Activated naive CD4-positive, alpha-beta T cell treated with anti-CD3 and anti-CD28 coated beads, Interleukin-2, amount 10 ng/mL, durations not matched to agents 7 days and 5 days (primary cell): ENCODE measurements around the gene CFAP92.

Experiments
- CTCF ChIA-PET: fragments of 350-600 bp; sonication (Branson Sonifier 250); formaldehyde crosslinking; loops from one replicate; lab custom pipeline; 2021; ENCODE audit warnings: antibody characterized with exemption; lab: Charles Lee
- DNase-seq: peaks from one replicate; pipeline ENCODE4 v3.0.0-alpha.2; 2020
- H3K27ac Mint-ChIP-seq: one replicate; pipeline ENCODE4 v1.8.0; 2021; ENCODE audit warnings: mild to moderate bottlenecking, moderate library complexity, mixed read lengths
- H3K27me3 Mint-ChIP-seq: one replicate; pipeline ENCODE4 v1.8.0; 2021; ENCODE audit warnings: mild to moderate bottlenecking, mixed read lengths
- H3K36me3 Mint-ChIP-seq: one replicate; pipeline ENCODE4 v1.8.0; 2021; ENCODE audit warnings: mixed read lengths
- H3K4me1 Mint-ChIP-seq: one replicate; pipeline ENCODE4 v1.8.0; 2021; ENCODE audit warnings: mixed read lengths
- H3K4me3 Mint-ChIP-seq: one replicate; pipeline ENCODE4 v1.8.0; 2021; ENCODE audit warnings: mild to moderate bottlenecking, moderate library complexity, mixed read lengths
- H3K9me3 Mint-ChIP-seq: one replicate; pipeline ENCODE4 v1.8.0; 2021; ENCODE audit warnings: mixed read lengths

Gene CFAP92

DNA sequence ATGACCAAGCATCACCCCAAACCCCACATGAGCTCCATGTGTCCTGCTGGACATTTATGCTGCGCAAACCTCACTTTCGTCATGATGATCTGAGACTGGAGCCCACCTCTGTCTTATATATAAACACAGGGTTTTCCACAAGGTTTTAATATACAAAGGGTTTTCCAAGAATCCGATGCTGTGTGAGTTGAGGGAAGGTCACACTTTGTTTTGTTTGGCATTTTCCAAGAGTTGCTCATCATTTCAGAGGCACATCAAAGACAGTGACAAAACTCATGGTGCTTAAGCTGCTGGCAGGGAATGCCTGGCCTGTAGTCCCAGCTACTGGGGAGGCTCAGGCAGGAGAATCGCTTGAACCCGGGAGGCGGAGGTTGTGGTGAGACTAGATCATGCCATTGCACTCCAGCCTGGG is 27.3 kb upstream of the CFAP92 start:
- Mint-ChIP-seq H3K9me3 (no peaks in the 10 kb centered on the region), H3K4me1 (peaks cover 45% of the 10 kb centered on the region), H3K27ac (no peak overlapping the region), H3K36me3 (peaks cover 2% of the 10 kb centered on the region), H3K27me3 (peaks cover 25% of the 10 kb centered on the region), H3K4me3 (no peak overlapping the region)
- no peak for DNase-seq
- CTCF ChIA-PET, result interaction anchor here (3.2 kb wide), 1 partner anchor 51 kb away, joined by 11 read pairs; no protein-coding TSS in a partner anchor

DNA sequence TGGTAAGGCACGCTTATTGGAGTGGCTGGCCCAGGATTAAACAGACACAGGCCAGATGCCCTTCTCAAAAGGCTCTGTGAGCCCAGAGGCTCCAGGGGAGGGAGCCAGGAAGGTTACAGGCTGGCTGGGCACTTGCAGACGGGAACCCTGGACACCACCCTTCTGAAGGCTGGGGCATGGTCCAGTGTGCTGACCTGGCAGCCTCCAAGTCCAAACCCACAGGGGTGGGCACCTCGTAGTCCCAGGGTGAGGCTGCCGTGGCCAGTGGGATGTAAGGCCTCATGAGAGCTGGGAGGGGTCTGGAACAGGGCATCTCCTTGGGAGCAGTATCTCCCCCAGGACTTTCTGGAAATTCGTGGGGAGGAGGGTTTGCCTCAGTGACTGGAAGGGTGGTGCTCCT is 26.8 kb upstream of the CFAP92 start:
- CTCF ChIA-PET, result interaction anchor here (0.6 to 3.2 kb wide), 3 partner anchors 33 to 204 kb away, joined by 3 to 11 read pairs (median 6); no protein-coding TSS in a partner anchor
- Mint-ChIP-seq H3K36me3 (peaks cover 2% of the 10 kb centered on the region), H3K4me3 (no peak overlapping the region), H3K4me1 (peaks cover 45% of the 10 kb centered on the region), H3K27ac (no peak overlapping the region), H3K27me3 (peaks cover 23% of the 10 kb centered on the region), H3K9me3 (no peaks in the 10 kb centered on the region)
- DNase-seq, result no peak

DNA sequence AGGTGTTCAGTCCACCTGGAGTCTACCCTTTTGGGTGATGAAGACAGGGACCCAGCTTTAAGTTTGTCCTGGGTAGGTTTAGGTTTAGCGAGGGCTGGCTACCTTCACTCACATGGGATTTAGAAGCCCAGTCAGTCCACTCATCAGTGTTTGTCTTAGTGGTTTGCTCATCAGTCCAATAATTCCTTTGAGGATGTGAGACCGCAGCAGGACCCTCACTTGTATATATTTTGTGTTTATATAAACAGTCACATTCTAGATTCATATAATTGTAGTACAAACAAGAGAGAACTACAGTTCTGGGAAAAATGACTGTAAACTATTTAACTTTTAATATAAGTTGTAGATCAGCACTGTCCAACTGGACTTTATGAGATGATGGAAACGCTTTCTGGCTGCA is 25.4 kb upstream of the CFAP92 start:
- DNase-seq, result no peak
- no peaks in the 10 kb centered on the region for H3K9me3 Mint-ChIP-seq
- no peak overlapping the region for H3K27ac Mint-ChIP-seq
- CTCF ChIA-PET, result interaction anchor here (1.7 to 3.2 kb wide), 2 partner anchors 34 to 49 kb away, joined by 6 to 11 read pairs; no protein-coding TSS in a partner anchor
- H3K4me3 Mint-ChIP-seq, result no peak overlapping the region
- H3K27me3 Mint-ChIP-seq, result peaks cover 11% of the 10 kb centered on the region
- H3K36me3 Mint-ChIP-seq, result peaks cover 2% of the 10 kb centered on the region
- H3K4me1 Mint-ChIP-seq, result peaks cover 48% of the 10 kb centered on the region

DNA sequence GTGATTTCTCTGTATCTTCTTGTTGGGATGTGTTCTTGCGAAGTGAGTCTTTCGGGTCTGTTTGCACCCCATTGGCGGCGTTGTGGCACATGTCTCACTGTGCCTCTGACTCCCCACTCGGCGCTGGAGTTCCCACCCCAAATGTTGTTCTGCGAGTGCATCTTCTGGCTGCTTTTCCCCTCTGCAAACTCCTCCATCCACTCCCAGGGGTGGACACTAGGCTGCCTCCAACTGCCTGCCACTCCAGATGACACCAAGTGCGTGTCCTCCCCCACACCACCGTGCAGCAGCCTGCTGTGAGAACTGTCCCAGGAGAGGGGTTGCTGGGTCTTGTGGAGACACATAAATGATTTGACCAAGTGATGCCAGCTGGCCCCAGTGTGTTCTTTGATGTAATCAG is 24.9 kb upstream of the CFAP92 start:
- peaks cover 49% of the 10 kb centered on the region for H3K4me1 Mint-ChIP-seq
- no peak overlapping the region for H3K27ac Mint-ChIP-seq
- peaks cover 2% of the 10 kb centered on the region for H3K36me3 Mint-ChIP-seq
- no peak overlapping the region for H3K4me3 Mint-ChIP-seq
- no peaks in the 10 kb centered on the region for H3K9me3 Mint-ChIP-seq
- H3K27me3 Mint-ChIP-seq, result peaks cover 8% of the 10 kb centered on the region
- CTCF ChIA-PET, result interaction anchor here (3.2 kb wide), 1 partner anchor 48 kb away, joined by 11 read pairs; no protein-coding TSS in a partner anchor
- DNase-seq, result no peak

DNA sequence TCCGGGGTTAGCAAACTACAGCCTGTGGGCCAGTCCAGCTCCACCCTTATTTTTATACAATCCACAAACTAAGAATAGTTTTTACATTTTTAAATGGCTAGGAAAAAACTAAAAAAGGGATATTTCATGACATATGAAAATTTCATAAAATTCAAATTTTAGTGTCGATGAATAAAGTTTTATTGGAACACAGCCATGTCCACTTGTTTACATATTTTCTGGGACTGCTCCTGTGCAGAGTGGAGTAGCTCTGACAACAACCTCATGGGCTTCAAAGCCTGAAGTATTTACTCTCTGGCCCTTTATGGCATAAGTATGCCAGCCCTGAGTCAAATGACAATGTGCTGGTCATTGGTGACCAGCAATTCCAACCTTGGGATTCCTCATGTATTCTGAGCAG is 24.4 kb upstream of the CFAP92 start:
- H3K27me3 Mint-ChIP-seq, result peaks cover 7% of the 10 kb centered on the region
- peak overlapping the region; percentile 83 for H3K27ac Mint-ChIP-seq
- peaks cover 2% of the 10 kb centered on the region for H3K36me3 Mint-ChIP-seq
- CTCF ChIA-PET, result interaction anchor here (3.6 kb wide), 1 partner anchor 47 kb away, joined by 59 read pairs; no protein-coding TSS in a partner anchor
- DNase-seq, result no peak
- H3K4me1 Mint-ChIP-seq, result peaks cover 53% of the 10 kb centered on the region
- no peak overlapping the region for H3K4me3 Mint-ChIP-seq
- H3K9me3 Mint-ChIP-seq, result no peaks in the 10 kb centered on the region

DNA sequence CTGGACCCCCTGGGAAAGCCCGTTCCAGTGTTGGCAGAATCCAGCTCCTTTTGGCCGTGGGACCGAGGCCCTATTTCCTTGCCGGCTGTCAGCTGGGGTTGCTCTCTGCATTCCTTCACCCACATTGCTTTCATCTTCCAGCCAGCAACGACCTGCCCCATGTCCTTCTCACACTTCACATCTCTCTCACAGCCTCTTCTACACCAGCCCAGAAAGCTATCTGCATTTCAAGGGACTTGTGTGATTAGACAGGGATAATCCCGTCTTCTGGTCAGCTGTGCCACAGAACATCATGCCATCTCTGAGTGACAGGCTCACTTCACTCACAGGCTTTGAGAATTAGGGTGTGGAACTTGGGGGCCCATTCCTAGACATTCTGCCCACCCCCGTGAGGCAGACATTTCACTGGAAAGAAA is 23.6 kb upstream of the CFAP92 start:
- Mint-ChIP-seq H3K9me3 (no peaks in the 10 kb centered on the region), H3K4me3 (peak overlapping the region; percentile 44), H3K27ac (peak overlapping the region; percentile 83), H3K4me1 (peaks cover 53% of the 10 kb centered on the region), H3K36me3 (peaks cover 2% of the 10 kb centered on the region), H3K27me3 (peaks cover 4% of the 10 kb centered on the region)
- no peak for DNase-seq
- CTCF ChIA-PET, result interaction anchor here (0.6 to 3.6 kb wide), 13 partner anchors 10 to 262 kb away, joined by 3 to 59 read pairs (median 14); partner anchors contain the start of gene CFAP92

DNA sequence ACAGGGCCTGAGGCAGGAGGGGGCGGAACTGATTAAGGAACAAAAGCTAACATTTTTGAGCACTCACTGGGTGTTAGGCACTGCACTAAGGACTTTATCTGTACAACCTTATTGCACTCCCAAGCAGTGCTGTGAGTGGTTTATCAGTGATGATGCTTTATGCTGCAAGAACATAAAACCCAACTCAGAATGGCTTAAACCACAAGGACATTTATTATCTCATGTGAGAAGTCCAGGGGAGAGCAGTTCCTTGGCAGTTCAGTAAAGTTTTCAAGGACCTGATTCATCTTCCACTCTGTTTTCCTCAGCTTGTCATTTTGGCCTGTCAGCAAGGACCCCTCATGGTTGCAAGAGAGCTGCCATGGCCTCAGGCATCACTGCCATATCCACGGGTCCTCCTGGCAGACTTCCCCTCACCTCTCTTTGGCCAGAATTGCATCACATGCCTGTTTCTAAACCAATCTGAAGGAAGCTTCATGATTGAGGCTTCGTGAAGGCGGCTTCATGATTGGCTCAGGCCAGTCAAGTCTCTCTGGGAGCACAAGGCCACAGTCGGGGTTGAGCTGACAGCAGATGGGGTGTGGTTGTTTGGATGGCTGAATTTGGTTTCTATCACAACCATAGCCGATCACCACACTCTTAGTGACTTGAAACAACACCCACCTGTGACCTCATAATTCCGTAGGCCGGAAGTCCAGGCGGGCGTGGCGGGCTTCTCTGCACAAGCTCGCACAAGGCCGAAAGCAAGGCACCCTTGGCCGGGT is 23.0 kb upstream of the CFAP92 start:
- Mint-ChIP-seq H3K27ac (peak overlapping the region; percentile 93), H3K36me3 (peaks cover 2% of the 10 kb centered on the region), H3K27me3 (peaks cover 3% of the 10 kb centered on the region), H3K9me3 (no peaks in the 10 kb centered on the region), H3K4me3 (peak overlapping the region; percentile 64), H3K4me1 (peaks cover 49% of the 10 kb centered on the region)
- peak; percentile 33 for DNase-seq
- CTCF ChIA-PET, result interaction anchor here (0.6 to 3.6 kb wide), 18 partner anchors 10 to 299 kb away, joined by 3 to 59 read pairs (median 8); partner anchors contain the start of gene CFAP92

DNA sequence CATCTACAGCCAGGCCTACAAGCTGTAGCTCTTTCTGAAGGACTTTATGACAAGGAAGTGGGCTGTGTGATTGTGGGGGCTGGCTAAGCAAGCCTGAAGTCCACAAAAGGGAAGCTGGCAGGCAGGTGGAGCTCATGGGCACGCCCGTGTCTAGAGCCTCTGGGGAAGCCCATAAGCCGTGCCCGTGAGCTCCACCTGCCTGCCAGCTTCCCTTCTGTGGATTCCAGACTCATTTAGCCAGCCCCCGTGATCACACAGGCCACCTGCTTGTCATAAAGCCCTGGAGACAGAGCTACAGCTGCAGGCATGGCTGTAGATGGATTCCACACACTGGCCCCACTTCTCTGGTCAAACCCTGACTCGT is 22.5 kb upstream of the CFAP92 start:
- peaks cover 2% of the 10 kb centered on the region for H3K36me3 Mint-ChIP-seq
- peak overlapping the region; percentile 64 for H3K4me3 Mint-ChIP-seq
- H3K9me3 Mint-ChIP-seq, result no peaks in the 10 kb centered on the region
- peaks cover 47% of the 10 kb centered on the region for H3K4me1 Mint-ChIP-seq
- peak; percentile 77 for DNase-seq
- H3K27ac Mint-ChIP-seq, result peak overlapping the region; percentile 93
- CTCF ChIA-PET, result interaction anchor here (0.6 to 3.6 kb wide), 20 partner anchors 9 to 300 kb away, joined by 3 to 59 read pairs (median 7); partner anchors contain the start of gene CFAP92
- peaks cover 3% of the 10 kb centered on the region for H3K27me3 Mint-ChIP-seq

DNA sequence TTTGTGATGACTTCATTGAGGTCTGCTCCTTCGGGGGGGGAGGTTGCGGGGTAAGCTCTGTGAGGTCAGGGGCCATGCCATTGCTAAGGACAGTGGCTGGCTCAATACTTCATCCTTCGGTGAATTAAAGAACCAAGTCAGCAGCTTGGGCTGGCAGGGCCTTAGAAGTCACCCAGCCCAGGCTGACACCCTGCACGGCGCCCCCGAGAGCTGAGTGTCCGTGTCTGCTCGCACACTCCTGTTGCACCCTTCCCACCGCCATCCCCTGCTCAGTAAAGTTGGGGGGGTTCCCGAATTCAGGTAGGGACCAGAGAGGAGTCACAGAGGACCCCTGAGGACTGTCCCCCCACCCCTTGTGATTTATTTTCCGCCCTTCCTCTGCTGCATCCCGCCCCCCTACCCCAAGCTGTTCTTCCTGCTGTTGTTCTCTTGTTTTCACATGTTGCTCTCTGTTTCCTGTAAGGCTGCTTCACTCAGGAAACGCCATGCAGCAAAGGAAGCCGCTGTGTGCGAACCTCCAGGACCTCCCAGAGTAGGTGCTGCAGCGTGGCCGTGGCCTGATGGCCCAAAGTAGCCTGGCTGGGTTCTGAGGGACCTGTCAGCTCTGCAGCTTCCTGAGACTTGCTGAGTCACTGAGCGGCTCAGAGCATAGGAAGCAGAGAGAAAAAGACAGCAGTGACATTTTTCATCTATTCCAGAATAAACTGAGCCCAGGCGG is 21.7 kb upstream of the CFAP92 start:
- Mint-ChIP-seq H3K4me1 (peaks cover 47% of the 10 kb centered on the region), H3K27me3 (peaks cover 3% of the 10 kb centered on the region), H3K9me3 (no peaks in the 10 kb centered on the region), H3K4me3 (peak overlapping the region; percentile 64), H3K27ac (peak overlapping the region; percentile 93), H3K36me3 (peaks cover 2% of the 10 kb centered on the region)
- CTCF ChIA-PET, result interaction anchor here (0.6 to 3.6 kb wide), 19 partner anchors 9 to 301 kb away, joined by 3 to 59 read pairs (median 8); partner anchors contain the start of gene CFAP92
- DNase-seq, result peak; percentile 71

DNA sequence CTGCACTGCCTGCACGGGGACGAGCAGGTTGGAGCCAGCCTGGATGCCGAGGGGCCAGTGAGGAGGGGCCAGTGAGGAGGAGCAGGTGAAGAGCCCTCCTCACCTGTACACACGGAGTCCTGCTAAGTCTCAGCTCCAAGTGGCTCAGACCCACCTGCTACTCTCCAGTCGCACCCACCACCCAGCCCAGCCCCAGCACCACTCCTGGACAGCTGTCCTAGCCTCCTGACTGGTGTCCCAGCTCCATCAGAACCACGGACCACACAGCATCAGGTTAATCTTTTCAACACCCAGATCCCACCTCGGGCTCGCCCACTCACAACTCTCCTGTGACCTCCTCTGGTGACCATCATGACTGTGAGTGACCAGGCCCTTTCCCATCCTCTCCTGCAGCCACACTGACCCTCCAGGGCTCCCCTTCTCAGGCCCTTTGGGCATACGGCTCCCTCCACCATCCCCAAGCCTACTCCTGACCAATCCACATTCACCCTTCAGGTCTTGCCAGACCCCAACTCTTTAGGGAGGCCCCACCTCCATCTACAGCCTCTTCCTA is 21.0 kb upstream of the CFAP92 start:
- H3K27me3 Mint-ChIP-seq, result peaks cover 3% of the 10 kb centered on the region
- CTCF ChIA-PET, result interaction anchor here (0.9 to 3.6 kb wide), 9 partner anchors 8 to 220 kb away, joined by 3 to 59 read pairs (median 18); partner anchors contain the start of gene CFAP92
- H3K9me3 Mint-ChIP-seq, result no peaks in the 10 kb centered on the region
- H3K4me3 Mint-ChIP-seq, result peak overlapping the region; percentile 64
- peaks cover 2% of the 10 kb centered on the region for H3K36me3 Mint-ChIP-seq
- peak overlapping the region; percentile 93 for H3K27ac Mint-ChIP-seq
- peaks cover 47% of the 10 kb centered on the region for H3K4me1 Mint-ChIP-seq
- DNase-seq, result no peak

DNA sequence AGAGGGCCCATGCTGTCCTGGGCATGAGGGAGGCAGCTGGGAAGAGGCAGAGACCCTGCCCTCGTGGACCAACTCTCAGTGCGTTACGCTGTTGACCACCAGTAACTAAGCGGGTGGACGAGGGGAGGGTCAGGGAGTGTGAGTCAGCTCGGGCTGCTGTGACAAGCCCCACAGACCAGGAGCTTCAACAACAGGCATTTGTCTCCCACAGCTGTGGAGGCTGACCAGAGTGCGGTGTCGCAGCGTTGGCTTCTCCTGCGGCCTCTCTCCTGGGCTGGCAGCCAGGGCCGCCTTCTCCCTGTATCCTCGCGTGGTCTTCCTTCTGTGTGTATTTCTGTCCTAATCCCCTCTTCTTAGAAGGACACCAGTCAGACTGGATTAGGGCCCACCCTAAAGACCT is 20.3 kb upstream of the CFAP92 start:
- CTCF ChIA-PET, result interaction anchor here (0.9 to 3.4 kb wide), 3 partner anchors 10 to 44 kb away, joined by 3 to 23 read pairs (median 9); no protein-coding TSS in a partner anchor
- H3K27me3 Mint-ChIP-seq, result peaks cover 10% of the 10 kb centered on the region
- H3K4me3 Mint-ChIP-seq, result no peak overlapping the region
- H3K4me1 Mint-ChIP-seq, result peaks cover 47% of the 10 kb centered on the region
- no peaks in the 10 kb centered on the region for H3K9me3 Mint-ChIP-seq
- H3K36me3 Mint-ChIP-seq, result peaks cover 2% of the 10 kb centered on the region
- peak overlapping the region; percentile 93 for H3K27ac Mint-ChIP-seq
- no peak for DNase-seq

DNA sequence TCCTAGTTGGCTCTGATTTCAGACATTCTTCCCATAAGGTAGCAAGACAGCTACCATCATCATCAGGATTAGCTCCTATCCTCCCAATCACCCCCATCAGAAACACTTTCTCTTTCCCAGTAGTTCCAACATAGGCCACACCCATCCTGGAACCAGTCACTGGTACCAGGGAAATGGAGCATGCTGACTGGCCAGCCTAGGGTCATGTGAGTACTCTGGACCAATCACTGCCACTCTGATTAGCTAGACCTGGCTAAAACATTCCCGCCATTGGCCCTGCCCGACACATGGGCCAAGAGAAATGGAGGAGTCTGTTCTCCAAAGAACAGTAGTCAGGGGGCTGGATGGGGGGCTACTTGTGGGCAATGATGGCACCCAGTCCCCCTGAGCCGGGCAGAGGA is 19.6 kb upstream of the CFAP92 start:
- peaks cover 10% of the 10 kb centered on the region for H3K27me3 Mint-ChIP-seq
- DNase-seq, result no peak
- peaks cover 2% of the 10 kb centered on the region for H3K36me3 Mint-ChIP-seq
- peaks cover 43% of the 10 kb centered on the region for H3K4me1 Mint-ChIP-seq
- no peaks in the 10 kb centered on the region for H3K9me3 Mint-ChIP-seq
- H3K4me3 Mint-ChIP-seq, result no peak overlapping the region
- CTCF ChIA-PET, result interaction anchor here (2.0 kb wide), 1 partner anchor 43 kb away, joined by 9 read pairs; no protein-coding TSS in a partner anchor
- H3K27ac Mint-ChIP-seq, result peak overlapping the region; percentile 6

DNA sequence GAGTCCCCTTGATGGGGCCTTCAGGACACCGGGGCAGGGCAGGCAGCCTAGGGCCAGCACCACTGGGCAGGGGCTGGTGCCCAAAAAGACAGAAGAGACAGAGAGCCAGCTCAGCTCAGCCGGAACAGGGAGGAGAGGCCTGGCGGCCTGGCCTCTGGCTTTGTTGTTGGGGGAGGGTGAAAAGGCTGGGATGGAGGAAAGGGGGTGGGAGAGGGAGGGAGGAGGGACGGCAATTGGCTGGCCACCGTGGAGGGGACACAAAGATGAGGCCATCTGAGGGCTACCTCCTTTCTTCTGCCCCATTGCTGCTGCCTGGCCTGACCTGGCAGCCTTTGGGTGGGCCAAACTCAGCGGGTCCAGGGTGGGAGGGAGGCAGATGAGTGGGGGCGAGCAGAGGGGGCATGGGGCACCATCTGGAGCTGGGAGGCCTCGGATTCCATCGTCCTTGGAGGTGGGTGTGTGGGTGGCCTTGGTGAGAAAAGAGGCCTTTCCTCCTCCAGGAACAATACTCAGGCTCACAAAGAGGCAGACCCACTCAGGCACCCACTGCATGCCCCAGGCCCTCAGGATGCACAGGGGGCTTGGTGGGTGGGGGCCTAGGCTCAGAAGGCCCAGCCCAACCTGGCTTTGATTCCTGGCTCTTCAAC is 16.6 kb upstream of the CFAP92 start:
- H3K27me3 Mint-ChIP-seq, result peaks cover 25% of the 10 kb centered on the region
- peaks cover 27% of the 10 kb centered on the region for H3K4me1 Mint-ChIP-seq
- CTCF ChIA-PET, result interaction anchor here (1.3 kb wide), 1 partner anchor 40 kb away, joined by 4 read pairs; no protein-coding TSS in a partner anchor
- no peak for DNase-seq
- H3K4me3 Mint-ChIP-seq, result no peak overlapping the region
- H3K9me3 Mint-ChIP-seq, result no peaks in the 10 kb centered on the region
- H3K36me3 Mint-ChIP-seq, result no peaks in the 10 kb centered on the region
- no peak overlapping the region for H3K27ac Mint-ChIP-seq
